Measurements from ENCODE around the gene RNF168. TPM values are rescaled to one million over a fixed set of nuclear protein-coding genes. Genes with fewer than 3 reads are reported as not detected.

The RNF168 gene
- total and polyA plus RNA-seq, 8 donors, result 4.4 to 27.8 (median 6.5) TPM

DNA sequence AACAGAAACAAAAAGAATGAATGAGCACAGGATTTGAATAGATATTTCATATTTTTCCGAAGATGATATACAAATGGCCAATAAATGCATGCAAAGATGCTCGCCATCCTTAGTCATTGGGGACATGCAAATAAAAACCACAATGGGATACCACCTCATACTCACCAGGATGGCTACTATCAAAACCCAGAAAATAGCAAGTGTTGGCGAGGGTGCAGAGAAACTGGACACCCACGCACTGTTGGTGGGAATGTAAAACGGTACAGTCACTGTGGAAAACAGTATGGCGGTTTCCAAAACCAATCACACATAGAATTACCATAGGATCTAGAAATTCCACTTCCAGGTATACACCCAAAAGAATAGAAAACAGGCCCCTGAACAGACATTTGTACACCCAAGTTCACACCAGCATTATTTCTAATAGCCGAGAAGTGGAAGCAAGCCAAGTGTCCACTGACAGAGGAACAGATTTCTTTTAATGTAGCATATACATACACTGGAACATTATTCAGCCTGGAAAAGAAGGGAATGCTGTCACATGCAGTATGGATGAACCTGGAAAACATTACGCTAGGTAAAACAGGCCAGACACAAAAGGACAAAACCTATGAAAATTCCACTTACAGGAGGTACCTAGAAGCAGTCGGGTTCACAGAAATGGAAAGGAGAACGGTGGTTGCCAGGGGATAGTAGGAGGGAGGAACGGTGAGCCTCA lies 3.6 kb downstream of the RNF168 start:
- Histone ChIP-seq H3K36me3 (peaks cover 0 to 6% (median 0%) of the 10 kb centered on the region in 4 donors), H3K4me1 (peaks cover 9 to 40% (median 29%) of the 10 kb centered on the region in 4 donors), H3K4me3 (peak overlapping the region; percentile 62 to 89 (median 78)), H3K9me3 (no peaks in the 10 kb centered on the region), H3K27ac (peak overlapping the region in 3 of 5 donors; percentile 95 to 99 (median 97)), H3K27me3 (no peaks in the 10 kb centered on the region)
- no peak for TF ChIP-seq POLR2A (IDR thresholded peaks at IDR 0.05)
- no peak for TF ChIP-seq EP300 (IDR thresholded peaks at IDR 0.05)
- TF ChIP-seq, protein P1, sequence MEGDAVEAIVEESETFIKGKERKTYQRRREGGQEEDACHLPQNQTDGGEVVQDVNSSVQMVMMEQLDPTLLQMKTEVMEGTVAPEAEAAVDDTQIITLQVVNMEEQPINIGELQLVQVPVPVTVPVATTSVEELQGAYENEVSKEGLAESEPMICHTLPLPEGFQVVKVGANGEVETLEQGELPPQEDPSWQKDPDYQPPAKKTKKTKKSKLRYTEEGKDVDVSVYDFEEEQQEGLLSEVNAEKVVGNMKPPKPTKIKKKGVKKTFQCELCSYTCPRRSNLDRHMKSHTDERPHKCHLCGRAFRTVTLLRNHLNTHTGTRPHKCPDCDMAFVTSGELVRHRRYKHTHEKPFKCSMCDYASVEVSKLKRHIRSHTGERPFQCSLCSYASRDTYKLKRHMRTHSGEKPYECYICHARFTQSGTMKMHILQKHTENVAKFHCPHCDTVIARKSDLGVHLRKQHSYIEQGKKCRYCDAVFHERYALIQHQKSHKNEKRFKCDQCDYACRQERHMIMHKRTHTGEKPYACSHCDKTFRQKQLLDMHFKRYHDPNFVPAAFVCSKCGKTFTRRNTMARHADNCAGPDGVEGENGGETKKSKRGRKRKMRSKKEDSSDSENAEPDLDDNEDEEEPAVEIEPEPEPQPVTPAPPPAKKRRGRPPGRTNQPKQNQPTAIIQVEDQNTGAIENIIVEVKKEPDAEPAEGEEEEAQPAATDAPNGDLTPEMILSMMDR (IDR thresholded peaks at IDR 0.05), result no peak
- no peak for TF ChIP-seq POLR2AphosphoS5 (IDR thresholded peaks at IDR 0.05)
- intact Hi-C loops (cut with DNase I; ENCODE audit: low total_unique reads), result no loop called here
- WGBS, 5 donors, result 66 to 77% (median 70%) methylated on average over 11 of the region's 11 CpGs
- DNase-seq, result no peak

DNA sequence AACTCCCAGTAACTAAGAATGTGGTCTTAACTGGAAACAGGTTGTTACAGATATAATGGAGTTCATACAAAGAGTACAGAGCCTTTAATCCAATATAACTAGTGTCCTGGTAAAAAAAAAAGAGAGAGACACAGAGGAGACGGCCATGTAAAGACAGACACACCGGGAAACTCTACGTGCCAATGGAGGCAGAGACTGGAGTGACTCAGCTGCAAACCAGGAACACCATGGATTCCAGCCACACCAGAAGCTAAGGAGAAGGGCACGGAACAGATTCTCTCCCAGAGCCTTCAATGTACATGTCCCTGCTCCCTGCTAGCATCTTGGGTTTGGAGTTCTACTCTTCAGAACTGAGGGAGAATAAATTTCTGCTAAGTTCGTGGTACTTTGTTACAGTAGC lies 4.5 kb downstream of the RNF168 start:
- Histone ChIP-seq H3K4me3 (peak overlapping the region in 1 of 4 donors; percentile 76), H3K9me3 (no peaks in the 10 kb centered on the region), H3K36me3 (peaks cover 0 to 6% (median 0%) of the 10 kb centered on the region in 4 donors), H3K4me1 (peaks cover 9 to 37% (median 27%) of the 10 kb centered on the region in 4 donors), H3K27me3 (no peaks in the 10 kb centered on the region), H3K27ac (no peak overlapping the region)
- no peak for TF ChIP-seq POLR2A (IDR thresholded peaks at IDR 0.05)
- TF ChIP-seq POLR2AphosphoS5 (IDR thresholded peaks at IDR 0.05), result no peak
- TF ChIP-seq, protein P1 (IDR thresholded peaks at IDR 0.05), result no peak
- no peak for TF ChIP-seq EP300 (IDR thresholded peaks at IDR 0.05)
- intact Hi-C loops (cut with DNase I; ENCODE audit: low total_unique reads), result no loop called here
- WGBS, 5 donors, result 80 to 88% (median 84%) methylated on average over 5 of the region's 5 CpGs
- no peak for DNase-seq

DNA sequence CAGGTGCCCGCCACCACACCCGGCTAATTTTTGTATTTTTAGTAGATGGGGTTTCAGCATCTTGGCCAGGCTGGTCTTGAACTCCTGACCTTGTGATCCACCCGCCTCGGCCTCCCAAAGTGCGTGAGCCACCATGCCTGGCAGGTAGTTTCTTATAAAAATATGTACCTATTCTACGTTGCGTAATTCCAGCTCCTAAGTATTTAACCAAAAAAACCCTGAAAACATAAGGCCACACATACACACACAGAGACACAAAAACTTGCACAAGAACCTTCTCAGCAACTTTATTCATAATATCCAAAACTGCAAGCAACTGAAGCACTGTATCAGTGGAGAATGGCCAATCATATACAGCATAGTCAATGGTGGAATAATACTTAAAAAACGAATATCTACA lies 5.3 kb downstream of the RNF168 start:
- Histone ChIP-seq H3K27ac (no peak overlapping the region), H3K9me3 (no peaks in the 10 kb centered on the region), H3K4me3 (no peak overlapping the region), H3K27me3 (no peaks in the 10 kb centered on the region), H3K36me3 (peaks cover 0 to 6% (median 0%) of the 10 kb centered on the region in 4 donors), H3K4me1 (peaks cover 9 to 34% (median 26%) of the 10 kb centered on the region in 4 donors)
- DNase-seq, result no peak
- WGBS, 5 donors, result 92 to 96% (median 95%) methylated on average over 8 of the region's 8 CpGs
- intact Hi-C loops (cut with DNase I; ENCODE audit: low total_unique reads), result no loop called here
- no peak for TF ChIP-seq EP300 (IDR thresholded peaks at IDR 0.05)
- TF ChIP-seq, protein P1 (IDR thresholded peaks at IDR 0.05), result no peak
- TF ChIP-seq POLR2A (IDR thresholded peaks at IDR 0.05), result no peak
- TF ChIP-seq POLR2AphosphoS5 (IDR thresholded peaks at IDR 0.05), result no peak

DNA sequence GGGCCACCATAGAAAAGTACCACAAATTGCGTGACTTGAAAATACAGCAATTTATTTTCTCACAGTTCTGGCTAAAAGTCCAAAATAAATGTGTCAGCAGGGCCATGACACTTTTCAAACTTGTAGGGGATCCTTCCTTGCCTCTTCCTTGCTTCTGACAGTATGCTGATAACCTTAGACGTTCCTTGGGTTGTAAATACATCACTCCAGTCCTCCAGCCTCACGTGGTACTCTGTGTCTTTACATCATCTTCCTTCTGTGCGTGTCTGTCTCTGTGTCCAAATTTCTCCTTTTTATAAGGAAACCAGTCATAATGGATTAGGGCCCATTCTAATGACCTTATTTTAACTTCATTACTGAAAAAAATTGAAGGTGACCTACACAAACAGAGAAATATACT lies 7.4 kb downstream of the RNF168 start:
- DNase-seq, result no peak
- H3K27ac ChIP-seq, result no peak overlapping the region
- no peaks in the 10 kb centered on the region for H3K9me3 ChIP-seq
- intact Hi-C loops (cut with DNase I; ENCODE audit: low total_unique reads), result no loop called here
- no peak for TF ChIP-seq POLR2AphosphoS5 (IDR thresholded peaks at IDR 0.05)
- no peak for TF ChIP-seq POLR2A (IDR thresholded peaks at IDR 0.05)
- TF ChIP-seq EP300 (IDR thresholded peaks at IDR 0.05), result no peak
- TF ChIP-seq, protein P1 (IDR thresholded peaks at IDR 0.05), result no peak
- no peak overlapping the region for H3K4me3 ChIP-seq
- peaks cover 0 to 6% (median 0%) of the 10 kb centered on the region in 4 donors for H3K36me3 ChIP-seq
- 78 to 88% (median 87%) methylated on average over 4 of the region's 4 CpGs for WGBS, 5 donors
- peaks cover 9 to 34% (median 20%) of the 10 kb centered on the region in 4 donors for H3K4me1 ChIP-seq
- no peaks in the 10 kb centered on the region for H3K27me3 ChIP-seq

Measured in stomach (tissue), 9 donors.